GM18868 (cell line): ENCODE results near the gene RBKS.
A peak's percentile ranks its signal among the peaks of the same experiment; 100 is the strongest.

Experiments
- ATAC-seq: cut with Tn5 transposase; IDR thresholded peaks from one replicate; pipeline ENCODE4 v1.9.1; 2021; ENCODE audit warnings: mild to moderate bottlenecking, moderate library complexity; ENCODE audit not compliant: unreplicated experiment

The RBKS gene

DNA sequence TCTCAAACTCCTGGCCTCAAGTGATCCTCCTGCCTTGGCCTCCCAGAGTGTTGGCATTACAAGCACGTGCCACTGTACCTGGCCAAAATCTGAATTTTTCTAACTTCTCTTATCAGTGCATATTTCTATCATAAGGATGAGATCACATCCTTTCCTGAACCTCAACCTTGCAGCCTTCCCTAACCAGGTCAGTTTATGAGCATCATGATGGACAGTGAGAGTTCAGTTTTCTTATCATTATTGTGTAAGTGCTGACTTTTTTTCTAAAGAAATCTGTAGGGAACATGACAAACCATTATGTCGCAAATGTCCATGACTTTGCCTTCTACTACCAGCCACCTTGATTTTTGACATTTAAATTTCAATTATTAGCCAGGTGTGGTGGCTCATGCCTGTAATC lies 87.1 kb downstream of the RBKS start:
- ATAC-seq: no peak

DNA sequence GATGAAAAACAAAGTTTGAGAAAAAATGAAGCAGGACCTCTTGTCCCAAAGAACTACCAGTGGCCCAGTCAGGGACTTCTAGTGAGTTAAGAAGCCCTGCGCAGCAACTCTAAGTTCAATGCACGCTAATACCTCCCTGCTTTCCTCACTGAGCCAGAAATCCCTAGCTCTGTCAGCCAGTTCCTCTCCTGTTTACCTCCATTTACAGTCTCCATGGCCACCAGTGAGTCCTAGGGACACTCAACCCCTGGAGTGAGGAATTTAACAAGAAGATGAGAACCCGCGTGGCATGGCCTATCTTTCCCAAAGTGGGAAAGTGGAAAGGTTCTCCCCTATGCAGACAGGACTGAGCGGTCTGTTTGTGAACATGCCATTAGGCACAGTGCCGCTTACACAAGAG lies 87.6 kb downstream of the RBKS start:
- ATAC-seq: no peak

DNA sequence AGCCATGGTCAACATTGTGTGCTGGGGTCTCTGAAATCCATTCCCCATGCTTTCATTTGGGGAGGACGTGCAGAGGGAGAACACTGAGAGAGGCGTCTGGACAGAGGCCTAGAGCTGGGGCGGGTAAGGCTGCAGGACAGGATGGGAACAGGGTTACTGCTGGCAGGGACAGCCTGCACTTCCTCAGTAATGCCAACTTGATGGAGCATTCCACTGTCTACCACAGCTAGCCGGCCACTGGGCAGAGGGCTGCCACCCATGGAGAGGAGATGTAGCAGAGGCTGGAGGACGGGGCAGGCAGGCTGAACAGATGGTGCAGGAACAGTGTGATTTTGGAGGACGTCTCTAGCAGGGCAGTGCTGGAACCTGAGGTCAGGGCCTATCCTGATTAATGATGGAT lies 89.3 kb downstream of the RBKS start:
- no peak for ATAC-seq

GRCh38 chr2:27799646-27800010 lies 90.6 kb downstream of the RBKS start:
- ATAC-seq: no peak

GRCh38 chr2:27798948-27799645 lies 91.1 kb downstream of the RBKS start:
- no peak for ATAC-seq

DNA sequence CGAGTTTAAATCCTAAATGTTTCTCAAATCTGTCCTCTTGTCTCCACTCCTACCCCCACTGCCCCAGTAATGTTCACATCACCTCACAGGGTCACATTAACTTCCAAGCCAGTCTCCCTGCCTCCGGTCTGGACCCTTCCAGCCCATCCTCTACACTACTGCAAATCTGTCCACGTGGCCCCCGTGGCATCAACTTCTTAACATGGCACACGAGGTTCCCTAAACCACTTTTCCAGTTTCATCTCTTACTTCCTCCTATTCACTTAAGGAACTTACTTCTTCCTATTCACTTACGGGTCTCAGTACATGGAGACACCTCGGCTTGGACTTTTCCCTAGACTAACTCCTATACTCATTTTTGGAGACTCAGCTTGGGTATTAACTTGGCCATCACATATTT lies 91.7 kb downstream of the RBKS start:
- no peak for ATAC-seq

GRCh38 chr2:27797841-27798240 lies 92.3 kb downstream of the RBKS start:
- ATAC-seq: no peak

GRCh38 chr2:27796791-27797765 lies 93.1 kb downstream of the RBKS start:
- ATAC-seq: no peak

GRCh38 chr2:27795868-27796277 lies 94.3 kb downstream of the RBKS start:
- ATAC-seq: no peak

DNA sequence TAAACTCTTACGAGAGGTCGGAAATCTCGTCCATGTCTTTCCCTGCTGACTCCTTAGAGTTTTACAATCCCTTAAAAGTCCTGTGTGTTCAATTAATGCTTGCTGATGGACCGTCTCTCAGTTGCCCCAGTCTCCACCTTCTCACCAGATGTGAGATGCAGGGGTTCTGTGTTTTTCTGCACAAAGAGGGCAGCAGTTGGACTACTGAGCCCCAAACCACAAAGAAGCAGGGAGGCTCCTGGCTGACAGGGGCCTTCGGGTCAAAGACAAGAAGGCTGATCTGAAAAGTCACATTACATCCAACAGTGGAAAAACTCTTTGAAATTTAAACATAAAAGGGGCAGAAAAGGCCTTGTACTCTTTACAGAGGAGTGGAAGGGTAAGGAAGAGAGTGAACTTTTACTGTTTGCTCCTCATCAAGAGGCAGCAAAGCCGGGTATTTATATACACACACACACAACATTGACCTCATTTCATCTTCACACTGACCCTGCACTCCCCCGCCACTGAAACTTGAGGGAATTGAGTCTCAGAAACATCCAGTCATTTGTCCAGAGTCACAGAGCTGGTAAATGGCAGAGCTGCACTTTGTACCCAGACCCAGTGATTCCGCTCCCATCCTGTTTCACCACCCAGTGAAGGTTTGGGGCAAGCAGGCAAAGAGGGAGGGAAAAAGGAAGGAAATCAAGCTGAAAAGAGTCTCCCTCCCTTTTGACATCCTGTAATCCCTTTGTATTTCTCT lies 94.9 kb downstream of the RBKS start:
- ATAC-seq: no peak

DNA sequence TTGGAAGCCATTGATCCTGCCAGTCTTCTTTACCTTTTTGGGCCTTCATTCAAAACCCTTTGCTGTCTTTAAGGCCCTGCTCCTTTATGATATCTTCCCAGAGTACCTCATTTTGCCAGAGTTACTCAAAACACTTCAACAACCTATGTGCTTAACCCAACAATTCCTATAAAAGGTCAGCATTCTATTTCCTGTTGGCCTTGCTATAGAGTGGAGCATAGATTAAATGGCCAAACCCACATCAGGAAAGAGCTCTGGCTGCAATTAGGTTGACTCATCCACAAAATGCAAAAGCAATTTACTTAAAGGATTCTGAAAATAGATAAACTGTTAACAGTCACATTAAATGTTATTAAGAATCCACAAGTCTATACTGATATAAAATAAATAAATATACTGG lies 97.4 kb downstream of the RBKS start:
- ATAC-seq: no peak

- ATAC-seq: no peak
Measured at GRCh38 chr2:27790796-27791195, 99.4 kb downstream of the RBKS start.

DNA sequence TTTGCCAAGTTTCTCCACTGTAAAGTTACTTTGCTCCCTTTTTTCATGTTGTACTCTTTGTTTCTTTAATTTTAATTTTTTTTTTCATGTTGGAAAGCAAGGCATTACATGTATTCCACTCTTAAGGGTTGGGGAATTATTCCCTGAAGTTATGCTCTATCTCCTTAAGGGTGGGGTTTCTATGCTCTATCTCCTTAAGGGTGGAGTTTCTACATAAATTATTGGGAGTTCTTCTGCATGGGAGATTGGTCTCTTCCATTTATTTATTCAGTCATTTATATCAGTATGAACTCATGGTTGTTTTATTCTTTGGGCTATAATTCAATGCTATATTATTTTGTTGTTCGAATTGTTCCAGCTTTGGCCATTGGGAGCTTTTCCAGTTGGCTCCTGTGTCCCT lies 107.5 kb downstream of the RBKS start:
- ATAC-seq: no peak

DNA sequence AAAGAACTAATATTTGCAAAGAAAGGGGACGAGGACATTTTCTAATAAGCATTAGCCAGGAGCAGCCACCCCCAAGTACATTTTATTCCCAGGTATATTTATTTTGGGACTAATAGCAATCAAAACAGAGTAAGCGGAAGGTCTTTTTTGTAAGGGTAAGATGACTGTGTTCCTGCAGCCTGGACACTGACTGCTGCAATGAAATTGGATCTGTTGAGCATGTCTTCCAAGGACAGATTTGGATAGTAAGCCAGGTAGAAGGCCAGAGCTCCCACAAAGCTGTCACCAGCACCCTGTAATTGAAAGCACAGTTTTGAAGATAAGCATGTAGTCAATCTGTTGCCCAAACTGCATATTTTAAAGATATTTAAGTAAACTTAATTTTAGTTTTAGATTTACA lies 108.7 kb downstream of the RBKS start:
- no peak for ATAC-seq

DNA sequence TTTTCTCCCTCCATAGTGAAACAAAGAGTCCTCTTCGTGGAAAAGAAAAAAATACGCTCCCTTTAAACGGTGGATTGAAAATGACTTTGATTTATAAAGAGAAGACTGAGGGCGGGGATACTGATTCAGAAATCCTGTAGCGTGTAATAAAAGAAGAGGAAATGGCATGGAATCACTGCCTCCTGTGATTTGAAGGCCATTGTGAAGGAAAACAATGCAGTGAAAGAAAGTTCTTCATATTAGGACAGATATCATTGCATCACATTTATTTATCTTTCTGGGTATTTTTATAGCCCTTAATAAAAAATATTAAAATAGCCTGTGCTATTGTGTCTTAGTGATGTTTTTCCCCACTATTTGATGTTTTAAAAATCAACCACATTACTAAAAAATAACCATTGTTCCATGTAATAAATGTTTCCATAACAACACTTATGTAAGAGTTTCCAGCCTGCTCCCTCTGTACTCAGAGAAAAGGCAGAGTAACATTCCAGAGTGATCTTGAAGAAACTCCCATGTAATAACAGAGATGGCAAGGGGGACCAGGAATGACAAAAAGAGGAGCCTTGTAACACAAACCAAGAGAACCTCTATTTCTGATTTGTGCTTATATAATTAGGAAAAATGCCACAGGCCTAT lies 110.7 kb downstream of the RBKS start:
- ATAC-seq: no peak

DNA sequence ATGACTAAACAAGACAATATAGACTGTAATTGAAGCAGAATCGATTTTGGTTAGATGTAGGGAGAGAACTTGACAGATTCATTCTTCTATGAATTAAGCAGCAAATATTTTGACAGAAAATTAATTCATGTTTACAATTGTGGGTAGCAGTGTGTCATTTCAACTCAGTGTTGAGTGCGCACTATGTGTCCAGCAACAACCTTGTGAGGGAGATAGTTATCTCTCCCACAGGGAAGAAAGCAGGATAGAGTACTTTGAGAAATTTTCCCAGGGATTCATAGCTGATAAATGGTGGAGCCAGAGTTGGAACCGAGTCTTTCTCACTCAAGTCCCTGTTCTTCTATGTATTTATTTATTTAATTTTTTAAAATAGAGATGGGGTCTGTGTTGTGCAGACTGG lies 113.5 kb downstream of the RBKS start:
- ATAC-seq: no peak

GRCh38 chr2:27776097-27776496 lies 114.1 kb downstream of the RBKS start:
- no peak for ATAC-seq

DNA sequence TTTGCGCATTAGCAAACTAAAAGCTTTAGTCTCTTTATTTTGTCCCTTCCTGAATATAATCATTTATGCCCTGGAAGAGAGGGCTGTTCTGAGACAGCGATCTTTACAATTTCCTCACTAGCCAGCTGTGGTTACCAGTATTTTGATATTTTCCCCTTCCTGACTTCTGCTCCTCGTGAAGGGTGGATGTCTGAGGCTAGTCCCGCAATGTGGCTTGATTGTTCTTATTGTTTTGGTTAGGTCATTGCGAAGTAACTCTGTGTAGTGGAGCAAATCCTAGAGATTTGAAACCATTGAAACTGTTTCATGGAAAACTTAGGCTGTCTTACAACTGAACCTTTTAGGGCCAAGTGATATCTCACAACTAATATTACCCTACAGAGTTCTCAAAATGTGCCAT lies 116.2 kb downstream of the RBKS start:
- no peak for ATAC-seq

DNA sequence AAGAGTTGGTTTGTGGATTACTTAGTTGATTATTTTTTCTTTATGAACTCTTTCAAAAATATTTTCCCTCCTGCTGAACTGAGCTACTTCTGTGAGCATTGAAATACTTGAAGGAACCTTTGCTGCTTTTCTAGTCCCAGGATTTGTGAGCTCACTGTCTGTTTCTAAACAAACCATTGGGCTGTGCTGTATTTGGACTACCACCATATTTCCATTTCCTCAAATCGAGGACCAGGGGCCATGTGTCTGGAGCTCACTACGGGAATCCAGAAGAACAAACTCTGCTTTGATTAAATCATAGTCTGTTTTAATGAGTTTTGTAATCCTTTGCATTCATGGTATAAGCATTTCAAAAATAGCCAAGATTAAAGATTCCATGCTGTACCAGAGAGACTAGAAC lies 117.4 kb downstream of the RBKS start:
- no peak for ATAC-seq

GRCh38 chr2:27771548-27772335 lies 118.4 kb downstream of the RBKS start, which contains the start of gene MRPL33:
TSS of gene MRPL33 (plus strand) at chr2:27771719. CDS start at chr2:27771778, 59 bp downstream.
- peak; percentile 97 for ATAC-seq
